Esophagus (tissue), 2 donors: ENCODE measurements around the gene FAM163B. TPM values are rescaled to one million over a fixed set of nuclear protein-coding genes. Genes with fewer than 3 reads are reported as not detected.

ENCODE experiments used
- H3K27ac ChIP-seq, 2 donors: one replicate each; pipeline ENCODE4 v1.5.1; 2013; ENCODE audit warnings: low read depth in 2 of 2, mild to moderate bottlenecking in 2 of 2, inconsistent platforms in 1 of 2, low read length in 1 of 2, moderate library complexity in 1 of 2
- H3K27me3 ChIP-seq, 2 donors: one replicate each; pipeline ENCODE4 v1.6.1; 2013; ENCODE audit warnings: low read length in 2 of 2, control low read depth in 1 of 2, mild to moderate bottlenecking in 1 of 2; ENCODE audit not compliant: insufficient read depth in 2 of 2, control insufficient read depth in 1 of 2
- H3K36me3 ChIP-seq, 2 donors: one replicate each; pipeline ENCODE4 v1.6.1; 2013; ENCODE audit warnings: low read length in 1 of 2; ENCODE audit not compliant: control insufficient read depth in 2 of 2, insufficient read depth in 2 of 2
- H3K4me1 ChIP-seq, 2 donors: one replicate each; pipeline ENCODE4 v1.6.1; 2013; ENCODE audit warnings: low read length in 1 of 2; ENCODE audit not compliant: control insufficient read depth in 2 of 2, insufficient read depth in 2 of 2
- H3K4me3 ChIP-seq, 2 donors: one replicate each; pipeline ENCODE4 v1.5.1; 2013; ENCODE audit warnings: low read length in 2 of 2, mild to moderate bottlenecking in 2 of 2, low read depth in 1 of 2, moderate library complexity in 1 of 2
- H3K9me3 ChIP-seq, 2 donors: one replicate each; pipeline ENCODE4 v1.6.1; 2013; ENCODE audit warnings: mild to moderate bottlenecking in 2 of 2, low read depth in 1 of 2, low read length in 1 of 2, moderate library complexity in 1 of 2; ENCODE audit not compliant: control insufficient read depth in 2 of 2, insufficient read depth in 1 of 2
- WGBS, 2 donors: extraction: QIAGEN DNeasy Blood & Tissue Kit; methylation state at CpG; one replicate each; pipeline ENCODE4 v1.1.7; 2013; 5-methylcytosine and 5-hydroxymethylcytosine counted together
- polyA plus RNA-seq, 2 donors: library from polyadenylated mRNA; stranded (reverse); fragments of 200-250 nt; gene quantifications; one replicate each; pipeline ENCODE4 v1.2.3, GENCODE V29; 2013
- donor health status: healthy with polysubstance abuse.
- donor health status: Bipolar disorder and iron deficiency.

Gene FAM163B
- polyA plus RNA-seq, 2 donors, result not detected

DNA sequence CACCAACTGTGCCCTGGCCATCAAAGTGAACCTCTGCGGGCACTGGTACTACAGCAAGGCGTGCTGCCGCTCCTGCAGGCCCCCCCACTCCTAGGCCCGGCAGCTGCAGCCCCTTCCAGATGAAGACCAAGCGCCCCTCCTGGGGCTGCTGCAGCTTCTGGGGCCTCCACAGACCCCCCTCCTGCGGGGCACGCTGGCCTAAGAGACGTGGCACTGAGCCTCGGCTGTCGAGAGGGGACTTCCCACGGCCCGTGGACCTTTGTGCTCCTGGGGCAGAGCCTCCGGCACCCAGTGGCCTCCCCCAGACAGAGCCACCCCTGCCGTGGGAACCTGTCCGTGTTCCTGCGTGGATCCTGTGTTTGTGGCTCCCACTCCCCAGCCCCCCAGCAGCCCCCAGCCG, 34.4 kb downstream of the FAM163B start:
- no peak overlapping the region for H3K4me3 ChIP-seq
- H3K36me3 ChIP-seq, result no peaks in the 10 kb centered on the region
- H3K27me3 ChIP-seq, result no peaks in the 10 kb centered on the region
- H3K27ac ChIP-seq, result no peak overlapping the region
- peaks cover 2 to 9% of the 10 kb centered on the region in 2 donors for H3K4me1 ChIP-seq
- H3K9me3 ChIP-seq, result no peaks in the 10 kb centered on the region
- WGBS, 2 donors, result 74% methylated on average over 17 of the region's 17 CpGs

DNA sequence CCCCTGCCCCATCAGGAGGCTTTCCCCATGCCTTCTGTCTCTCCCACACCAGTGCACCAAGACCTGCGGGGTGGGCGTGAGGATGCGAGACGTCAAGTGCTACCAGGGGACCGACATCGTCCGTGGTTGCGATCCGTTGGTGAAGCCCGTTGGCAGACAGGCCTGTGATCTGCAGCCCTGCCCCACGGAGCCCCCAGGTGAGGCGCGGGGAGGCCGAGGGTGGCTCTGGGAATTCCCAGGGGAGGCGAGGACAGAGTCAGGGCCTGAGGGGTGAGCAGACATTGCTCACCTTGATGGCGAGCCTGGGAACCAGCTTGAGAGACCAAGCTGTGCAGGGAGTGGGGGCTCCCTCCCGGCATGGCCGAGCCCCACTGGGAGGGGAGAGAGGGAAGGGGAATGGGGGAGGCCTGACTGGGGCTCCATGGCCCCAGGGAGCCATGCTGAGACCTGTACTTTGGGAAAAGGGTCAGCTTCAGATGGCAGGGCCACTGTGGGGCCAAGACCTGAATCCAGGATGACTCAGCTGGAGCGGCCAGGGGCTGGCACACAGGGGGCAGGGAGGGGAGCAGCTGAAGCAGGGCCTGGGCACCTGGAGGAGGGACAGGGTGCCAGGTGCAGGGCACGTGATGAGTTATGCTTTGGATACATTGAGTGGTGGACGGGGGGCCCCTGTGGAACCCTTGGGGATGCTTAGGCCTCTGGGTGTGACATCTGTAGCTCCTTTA, 35.2 kb downstream of the FAM163B start:
- Histone ChIP-seq H3K36me3 (no peaks in the 10 kb centered on the region), H3K27ac (no peak overlapping the region), H3K4me1 (peaks cover 2 to 9% of the 10 kb centered on the region in 2 donors), H3K9me3 (no peaks in the 10 kb centered on the region), H3K4me3 (no peak overlapping the region), H3K27me3 (no peaks in the 10 kb centered on the region)
- 86 to 88% methylated on average over 21 of the region's 21 CpGs for WGBS, 2 donors

DNA sequence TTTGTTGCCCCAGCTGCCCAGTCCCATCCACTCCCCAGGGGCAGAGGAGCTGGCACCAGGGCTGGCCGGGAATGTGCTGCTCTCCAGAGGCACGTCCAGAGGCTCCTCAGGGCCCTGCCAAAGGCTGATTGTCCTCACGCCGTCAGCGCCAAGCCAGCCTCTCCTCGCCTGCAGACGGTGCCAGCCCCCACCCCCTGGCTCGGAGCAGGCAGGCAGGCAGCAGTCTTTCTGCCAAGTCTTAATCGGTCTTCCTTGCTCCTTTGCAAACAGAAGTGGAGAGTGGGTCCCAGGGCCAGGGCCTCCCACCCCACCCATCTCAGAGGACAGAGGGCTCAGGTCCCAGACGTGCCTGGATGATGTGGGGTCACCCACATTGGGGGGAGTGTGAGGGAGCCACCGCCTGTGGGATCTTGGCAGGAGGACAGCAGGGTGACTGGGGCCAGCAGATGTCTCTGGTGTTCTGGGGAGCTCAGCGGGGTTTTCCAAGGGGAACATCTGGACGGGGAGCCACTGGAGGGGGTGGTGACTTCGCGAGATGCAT, 36.3 kb downstream of the FAM163B start:
- Histone ChIP-seq H3K9me3 (no peaks in the 10 kb centered on the region), H3K4me1 (peaks cover 2 to 9% of the 10 kb centered on the region in 2 donors), H3K36me3 (no peaks in the 10 kb centered on the region), H3K27ac (no peak overlapping the region), H3K27me3 (no peaks in the 10 kb centered on the region), H3K4me3 (no peak overlapping the region)
- WGBS, 2 donors, result 25 to 32% methylated on average over 15 of the region's 15 CpGs

DNA sequence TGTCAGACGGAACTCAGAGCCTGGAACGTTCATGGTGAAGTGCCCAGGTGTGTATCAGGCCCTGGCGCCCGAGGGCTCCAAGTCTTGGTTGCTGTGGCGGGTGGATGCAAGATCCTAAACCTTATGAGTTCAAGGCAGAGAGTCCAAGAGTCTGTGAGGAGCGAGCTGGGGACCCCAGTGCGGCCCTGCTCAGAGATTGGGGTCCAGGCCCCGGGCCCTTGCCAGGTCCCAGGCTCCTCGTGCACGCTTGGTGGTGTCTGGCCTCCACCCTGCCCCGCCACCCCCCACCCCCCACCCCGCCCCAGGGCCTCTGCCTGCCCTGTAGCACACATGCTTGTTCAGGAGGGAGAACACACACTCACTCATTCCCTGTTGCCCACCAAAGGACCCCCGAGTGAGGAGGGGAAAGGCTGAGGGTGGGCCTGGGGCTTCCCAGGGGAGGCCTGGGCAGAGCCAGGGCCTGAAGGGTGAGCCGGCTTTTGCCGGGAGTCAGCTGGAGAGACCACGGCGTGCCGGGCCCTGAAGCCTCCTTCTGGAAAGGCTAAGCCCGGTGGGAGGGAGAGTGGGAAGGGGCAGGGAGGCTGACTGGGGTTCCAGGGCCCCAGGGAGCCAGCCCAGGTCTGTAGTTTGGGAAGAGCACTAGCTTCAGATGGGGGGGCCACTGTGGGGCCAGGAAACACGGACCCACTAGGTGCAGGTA, 37.1 kb downstream of the FAM163B start:
- Histone ChIP-seq H3K4me1 (peaks cover 2 to 8% of the 10 kb centered on the region in 2 donors), H3K9me3 (no peaks in the 10 kb centered on the region), H3K27me3 (peaks cover 0 to 2% of the 10 kb centered on the region in 2 donors), H3K4me3 (no peak overlapping the region), H3K36me3 (no peaks in the 10 kb centered on the region), H3K27ac (no peak overlapping the region)
- 73 to 75% methylated on average over 20 of the region's 20 CpGs for WGBS, 2 donors

DNA sequence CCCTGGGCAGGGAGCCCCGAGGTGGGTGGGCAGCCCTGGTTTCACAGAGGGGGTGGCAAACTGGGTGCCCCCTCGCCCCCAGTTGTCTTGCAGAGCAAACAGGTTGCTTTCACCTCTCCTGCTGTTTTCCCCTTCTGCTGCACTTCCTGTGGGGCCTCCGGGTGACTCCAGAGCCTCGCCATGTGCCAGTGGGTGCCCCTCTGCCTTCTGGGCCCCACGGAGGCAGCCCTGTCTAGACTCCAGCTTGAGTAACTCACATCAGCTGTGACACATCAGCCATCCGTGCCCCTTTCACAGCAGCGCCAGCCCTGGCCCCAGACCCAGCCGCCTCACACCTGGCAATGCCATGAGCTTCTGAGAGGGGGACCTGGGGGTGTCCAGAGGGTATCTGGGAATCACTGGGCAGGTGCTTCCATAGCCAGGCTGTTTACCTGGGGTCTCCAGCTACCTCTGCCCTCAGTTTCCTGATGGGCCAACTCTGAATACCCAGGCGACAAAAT, 37.7 kb downstream of the FAM163B start:
- H3K27ac ChIP-seq, result no peak overlapping the region
- peaks cover 0 to 2% of the 10 kb centered on the region in 2 donors for H3K27me3 ChIP-seq
- 69 to 77% methylated on average over 9 of the region's 9 CpGs for WGBS, 2 donors

DNA sequence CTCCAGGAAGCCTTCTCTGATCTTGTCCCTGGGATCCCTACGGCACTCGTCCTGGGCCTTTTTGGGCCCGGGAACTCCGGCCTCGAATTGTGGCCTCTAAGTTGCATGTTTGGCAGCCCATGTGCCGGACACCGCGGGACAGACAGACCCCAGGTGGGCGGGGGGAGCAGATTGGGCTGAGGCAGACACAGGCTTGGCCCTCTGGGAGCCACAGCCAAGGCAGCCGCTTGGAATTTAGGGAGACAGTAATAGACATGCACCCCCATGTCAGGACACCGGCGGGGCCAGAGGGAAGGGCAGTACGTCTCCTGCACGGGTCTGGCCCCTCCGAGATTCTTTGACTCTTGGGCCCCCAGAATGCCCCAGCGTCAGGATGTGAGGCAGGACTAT, 38.5 kb downstream of the FAM163B start:
- peaks cover 0 to 2% of the 10 kb centered on the region in 2 donors for H3K27me3 ChIP-seq
- no peaks in the 10 kb centered on the region for H3K9me3 ChIP-seq
- H3K27ac ChIP-seq, result no peak overlapping the region
- WGBS, 2 donors, result 82% methylated on average over 14 to 16 of the region's 16 CpGs
- no peak overlapping the region for H3K4me3 ChIP-seq
- H3K36me3 ChIP-seq, result no peaks in the 10 kb centered on the region
- peaks cover 2 to 9% of the 10 kb centered on the region in 2 donors for H3K4me1 ChIP-seq

More for the DNA sequence above, 37.7 kb downstream of the FAM163B start:
- Histone ChIP-seq H3K9me3 (no peaks in the 10 kb centered on the region), H3K4me3 (no peak overlapping the region), H3K36me3 (no peaks in the 10 kb centered on the region), H3K4me1 (peaks cover 2 to 9% of the 10 kb centered on the region in 2 donors)

DNA sequence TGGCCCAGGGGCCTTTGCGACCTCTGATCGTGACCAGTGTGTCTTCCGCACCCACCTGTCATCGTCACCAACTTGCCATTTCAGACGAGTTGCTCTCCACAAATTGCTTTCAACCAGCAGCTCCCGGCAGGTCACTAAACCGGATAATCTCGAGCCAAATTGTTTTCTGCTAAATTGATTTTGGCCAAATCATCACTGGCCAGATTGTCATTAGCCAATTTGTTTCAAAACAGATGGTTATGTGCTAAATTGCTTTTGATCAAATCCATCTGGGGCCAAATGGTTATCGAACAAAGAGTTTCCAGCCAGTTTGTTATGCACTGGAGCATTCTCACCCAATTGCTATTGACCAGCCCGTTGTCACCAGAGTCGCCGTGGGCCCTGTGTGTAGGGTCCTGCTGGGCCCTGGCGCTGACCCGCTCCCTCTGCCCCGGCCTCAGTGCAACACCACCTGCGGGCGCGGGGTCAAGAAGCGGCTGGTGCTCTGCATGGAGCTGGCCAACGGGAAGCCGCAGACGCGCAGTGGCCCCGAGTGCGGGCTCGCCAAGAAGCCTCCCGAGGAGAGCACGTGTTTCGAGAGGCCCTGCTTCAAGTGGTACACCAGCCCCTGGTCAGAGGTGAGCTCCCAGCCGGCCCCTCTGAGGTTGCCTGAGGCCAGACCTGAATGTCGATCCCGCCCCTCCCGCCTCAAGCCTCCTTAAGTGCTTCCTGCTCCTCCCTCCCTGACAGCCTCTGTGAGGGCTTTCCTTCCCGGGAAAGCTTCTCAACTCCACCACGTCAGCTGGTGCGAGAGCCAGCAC, 39.1 kb downstream of the FAM163B start:
- peaks cover 2 to 9% of the 10 kb centered on the region in 2 donors for H3K4me1 ChIP-seq
- WGBS, 2 donors, result 75 to 77% methylated on average over 36 of the region's 36 CpGs
- no peak overlapping the region for H3K27ac ChIP-seq
- H3K36me3 ChIP-seq, result no peaks in the 10 kb centered on the region
- H3K4me3 ChIP-seq, result no peak overlapping the region
- no peaks in the 10 kb centered on the region for H3K9me3 ChIP-seq
- H3K27me3 ChIP-seq, result peaks cover 0 to 2% of the 10 kb centered on the region in 2 donors

DNA sequence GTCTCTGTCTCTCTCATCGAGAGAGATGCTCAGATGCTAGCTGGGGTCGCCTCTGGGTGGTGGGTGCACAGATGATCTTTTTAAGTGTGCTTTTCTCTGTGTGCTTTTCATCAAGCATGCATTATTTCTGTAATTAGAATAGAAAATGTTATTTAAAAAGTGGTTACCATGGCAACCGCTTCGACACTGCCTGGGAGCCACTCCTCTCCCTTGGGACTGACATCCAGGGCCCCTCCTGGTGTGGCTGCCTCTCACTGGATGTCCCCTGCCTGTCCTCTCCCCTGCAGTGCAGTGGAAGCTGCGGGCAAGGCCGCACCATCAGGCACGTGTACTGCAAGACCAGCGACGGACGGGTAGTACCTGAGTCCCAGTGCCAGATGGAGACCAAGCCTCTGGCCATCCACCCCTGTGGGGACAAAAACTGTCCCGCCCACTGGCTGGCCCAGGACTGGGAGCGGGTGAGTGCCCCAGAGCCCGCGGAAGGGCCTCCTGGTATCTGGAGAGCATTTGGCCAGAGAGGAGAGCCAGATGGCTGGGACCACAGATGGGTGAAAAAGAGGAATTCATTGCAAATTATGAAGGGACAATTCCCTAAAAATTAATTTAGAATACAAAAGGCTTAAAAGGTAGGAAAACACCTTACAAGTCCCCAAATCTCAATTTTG, 39.9 kb downstream of the FAM163B start:
- no peaks in the 10 kb centered on the region for H3K36me3 ChIP-seq
- peaks cover 2 to 9% of the 10 kb centered on the region in 2 donors for H3K4me1 ChIP-seq
- H3K27ac ChIP-seq, result no peak overlapping the region
- no peak overlapping the region for H3K4me3 ChIP-seq
- no peaks in the 10 kb centered on the region for H3K9me3 ChIP-seq
- peaks cover 0 to 2% of the 10 kb centered on the region in 2 donors for H3K27me3 ChIP-seq
- WGBS, 2 donors, result 81 to 83% methylated on average over 14 of the region's 14 CpGs

DNA sequence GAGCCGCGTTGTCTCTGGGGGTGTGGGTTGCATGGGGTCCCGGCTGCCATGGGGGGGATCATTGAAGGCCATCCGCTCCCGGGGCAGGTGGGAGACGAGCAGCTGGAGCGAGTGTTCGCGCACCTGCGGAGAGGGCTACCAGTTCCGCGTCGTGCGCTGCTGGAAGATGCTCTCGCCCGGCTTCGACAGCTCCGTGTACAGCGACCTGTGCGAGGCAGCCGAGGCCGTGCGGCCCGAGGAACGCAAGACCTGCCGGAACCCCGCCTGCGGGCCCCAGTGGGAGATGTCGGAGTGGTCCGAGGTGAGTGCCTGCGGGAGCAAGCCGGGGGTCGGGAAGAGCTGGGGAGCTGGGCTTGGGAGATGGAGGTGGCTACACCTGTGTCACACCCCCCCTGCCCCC, 41.0 kb downstream of the FAM163B start:
- WGBS, 2 donors, result 89 to 90% methylated on average over 33 of the region's 33 CpGs
- H3K9me3 ChIP-seq, result no peaks in the 10 kb centered on the region
- H3K36me3 ChIP-seq, result no peaks in the 10 kb centered on the region
- peaks cover 5 to 9% of the 10 kb centered on the region in 2 donors for H3K4me1 ChIP-seq
- no peak overlapping the region for H3K27ac ChIP-seq
- H3K27me3 ChIP-seq, result peaks cover 0 to 2% of the 10 kb centered on the region in 2 donors
- H3K4me3 ChIP-seq, result no peak overlapping the region
